ENCODE measurements around the gene IPO11. TPM values are rescaled to one million over a fixed set of nuclear protein-coding genes. Genes with fewer than 3 reads are reported as not detected.

Gene IPO11
- total RNA-seq, 3 donors from 2014 or later: 31.5 to 34.7 (median 33.1) TPM

DNA sequence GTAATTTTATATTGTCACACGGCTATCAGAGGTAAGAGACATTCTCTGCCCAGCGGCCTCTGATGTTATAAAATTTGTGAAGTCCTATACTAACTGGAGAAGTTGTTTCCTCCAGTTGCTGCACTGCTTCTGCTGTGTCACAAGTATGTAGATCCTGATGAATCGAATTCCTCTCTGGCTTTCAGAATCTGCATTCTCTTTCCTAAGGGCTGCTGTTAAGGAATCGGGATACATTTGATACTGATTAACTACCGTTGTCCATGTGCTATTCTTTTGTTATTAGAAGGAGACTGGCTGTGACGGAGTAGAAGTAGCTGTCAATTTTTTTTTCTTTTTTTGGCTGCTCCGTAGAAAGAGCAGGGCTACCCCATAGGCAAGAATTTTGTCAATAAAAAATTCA lies 84.3 kb downstream of the IPO11 start:
- no peak overlapping the region for H3K4me3 ChIP-seq
- no peak for DNase-seq (ENCODE audit: low spot score in 2 of 2)
- H3K4me1 ChIP-seq: no peaks in the 10 kb centered on the region
- TF ChIP-seq POLR2AphosphoS5 (IDR thresholded peaks at IDR 0.05): no peak
- TF ChIP-seq POLR2A (IDR thresholded peaks at IDR 0.05): no peak
- TF ChIP-seq, protein P1, sequence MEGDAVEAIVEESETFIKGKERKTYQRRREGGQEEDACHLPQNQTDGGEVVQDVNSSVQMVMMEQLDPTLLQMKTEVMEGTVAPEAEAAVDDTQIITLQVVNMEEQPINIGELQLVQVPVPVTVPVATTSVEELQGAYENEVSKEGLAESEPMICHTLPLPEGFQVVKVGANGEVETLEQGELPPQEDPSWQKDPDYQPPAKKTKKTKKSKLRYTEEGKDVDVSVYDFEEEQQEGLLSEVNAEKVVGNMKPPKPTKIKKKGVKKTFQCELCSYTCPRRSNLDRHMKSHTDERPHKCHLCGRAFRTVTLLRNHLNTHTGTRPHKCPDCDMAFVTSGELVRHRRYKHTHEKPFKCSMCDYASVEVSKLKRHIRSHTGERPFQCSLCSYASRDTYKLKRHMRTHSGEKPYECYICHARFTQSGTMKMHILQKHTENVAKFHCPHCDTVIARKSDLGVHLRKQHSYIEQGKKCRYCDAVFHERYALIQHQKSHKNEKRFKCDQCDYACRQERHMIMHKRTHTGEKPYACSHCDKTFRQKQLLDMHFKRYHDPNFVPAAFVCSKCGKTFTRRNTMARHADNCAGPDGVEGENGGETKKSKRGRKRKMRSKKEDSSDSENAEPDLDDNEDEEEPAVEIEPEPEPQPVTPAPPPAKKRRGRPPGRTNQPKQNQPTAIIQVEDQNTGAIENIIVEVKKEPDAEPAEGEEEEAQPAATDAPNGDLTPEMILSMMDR (IDR thresholded peaks at IDR 0.05): no peak
- intact Hi-C loops (cut with DNase I; ENCODE audit: low total_unique reads): no loop called here
- no peaks in the 10 kb centered on the region for H3K27me3 ChIP-seq
- H3K36me3 ChIP-seq: no peaks in the 10 kb centered on the region
- no peaks in the 10 kb centered on the region for H3K9me3 ChIP-seq
- no peak overlapping the region for H3K27ac ChIP-seq

DNA sequence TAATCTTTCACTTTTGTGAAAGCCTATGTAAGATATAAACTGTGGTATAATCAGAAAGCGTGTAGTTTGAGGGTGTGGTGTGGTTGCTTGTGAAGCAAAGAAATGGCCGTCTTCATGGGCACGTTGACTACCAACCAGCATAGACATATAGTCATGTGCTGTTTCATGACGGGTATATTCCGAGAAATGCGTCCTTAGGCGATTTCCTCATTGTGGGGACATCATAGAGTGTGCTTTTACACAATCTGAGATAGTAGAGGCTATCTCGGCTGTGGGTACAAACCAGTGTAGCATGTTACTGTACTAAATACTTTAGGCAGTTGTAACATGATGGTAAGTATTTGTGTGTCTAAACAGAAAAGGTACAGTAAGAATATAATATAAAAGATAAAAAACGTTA lies 86.4 kb downstream of the IPO11 start:
- Histone ChIP-seq H3K27ac (no peak overlapping the region), H3K27me3 (no peaks in the 10 kb centered on the region), H3K36me3 (no peaks in the 10 kb centered on the region), H3K9me3 (no peaks in the 10 kb centered on the region), H3K4me1 (no peaks in the 10 kb centered on the region), H3K4me3 (no peak overlapping the region)
- intact Hi-C loops (cut with DNase I; ENCODE audit: low total_unique reads): no loop called here
- DNase-seq (ENCODE audit: low spot score in 2 of 2): no peak
- no peak for TF ChIP-seq POLR2AphosphoS5 (IDR thresholded peaks at IDR 0.05)
- no peak for TF ChIP-seq POLR2A (IDR thresholded peaks at IDR 0.05)
- TF ChIP-seq, protein P1 (IDR thresholded peaks at IDR 0.05): no peak

DNA sequence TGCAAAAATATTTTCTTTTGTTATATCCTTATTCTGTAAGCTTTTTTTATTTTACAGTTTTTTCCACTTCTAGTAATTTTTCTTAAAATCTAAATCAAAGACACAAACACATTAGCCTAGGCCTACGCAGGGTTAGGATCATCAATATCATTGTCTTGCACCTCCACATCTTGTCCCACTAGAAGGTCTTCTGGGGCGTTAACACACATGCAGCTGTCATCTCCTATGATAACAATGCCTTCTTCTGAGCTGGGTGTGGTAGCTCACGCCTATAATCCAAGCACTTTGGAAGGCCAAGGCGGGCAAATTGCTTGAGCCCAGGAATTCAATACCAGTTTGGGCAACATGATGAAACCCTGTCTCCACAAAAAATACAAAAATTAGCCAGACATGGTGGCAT lies 87.2 kb downstream of the IPO11 start:
- no peak overlapping the region for H3K4me3 ChIP-seq
- intact Hi-C loops (cut with DNase I; ENCODE audit: low total_unique reads): no loop called here
- TF ChIP-seq POLR2AphosphoS5 (IDR thresholded peaks at IDR 0.05) (no peak), POLR2A (IDR thresholded peaks at IDR 0.05) (no peak)
- TF ChIP-seq, protein P1 (IDR thresholded peaks at IDR 0.05): no peak
- H3K9me3 ChIP-seq: no peaks in the 10 kb centered on the region
- no peaks in the 10 kb centered on the region for H3K27me3 ChIP-seq
- no peak overlapping the region for H3K27ac ChIP-seq
- DNase-seq (ENCODE audit: low spot score in 2 of 2): no peak
- H3K36me3 ChIP-seq: no peaks in the 10 kb centered on the region
- H3K4me1 ChIP-seq: no peaks in the 10 kb centered on the region

DNA sequence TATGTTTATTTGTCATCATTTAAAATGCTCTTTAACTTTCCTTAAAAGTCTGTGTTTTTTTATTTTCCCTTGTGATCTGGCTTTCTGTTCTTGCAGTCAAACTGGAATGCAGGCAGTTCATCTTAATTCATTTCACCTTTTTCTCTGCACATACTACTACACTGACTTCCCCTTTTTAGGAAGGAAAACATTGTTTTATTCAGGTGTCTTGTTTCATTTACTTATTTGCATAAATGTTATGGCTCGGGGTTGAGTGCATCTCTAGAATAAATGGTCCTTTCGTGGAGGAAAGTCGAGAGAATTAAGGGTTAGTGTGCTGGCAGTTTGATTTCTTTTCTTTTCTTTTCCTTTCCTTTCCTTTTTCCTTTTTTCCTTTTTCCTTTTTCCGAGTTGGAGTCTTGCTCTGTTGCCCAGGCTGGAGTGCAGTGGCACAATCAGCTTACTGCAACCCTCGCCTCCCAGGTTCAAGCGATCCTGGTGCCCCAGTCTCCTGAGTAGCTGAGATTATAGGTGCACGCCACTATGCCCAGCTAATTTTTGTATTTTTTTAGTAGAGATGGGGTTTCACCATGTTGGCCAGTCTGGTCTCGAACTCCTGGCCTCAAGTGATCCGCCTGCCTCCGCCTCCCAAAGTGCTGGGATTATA lies 90.0 kb downstream of the IPO11 start:
- no peaks in the 10 kb centered on the region for H3K9me3 ChIP-seq
- peaks cover 8% of the 10 kb centered on the region for H3K36me3 ChIP-seq
- no peaks in the 10 kb centered on the region for H3K27me3 ChIP-seq
- intact Hi-C loops (cut with DNase I; ENCODE audit: low total_unique reads): no loop called here
- H3K4me3 ChIP-seq: no peak overlapping the region
- no peak for DNase-seq (ENCODE audit: low spot score in 2 of 2)
- H3K27ac ChIP-seq: no peak overlapping the region
- H3K4me1 ChIP-seq: no peaks in the 10 kb centered on the region
- TF ChIP-seq, protein P1 (IDR thresholded peaks at IDR 0.05): no peak
- TF ChIP-seq POLR2A (IDR thresholded peaks at IDR 0.05) (no peak), POLR2AphosphoS5 (IDR thresholded peaks at IDR 0.05) (no peak)

DNA sequence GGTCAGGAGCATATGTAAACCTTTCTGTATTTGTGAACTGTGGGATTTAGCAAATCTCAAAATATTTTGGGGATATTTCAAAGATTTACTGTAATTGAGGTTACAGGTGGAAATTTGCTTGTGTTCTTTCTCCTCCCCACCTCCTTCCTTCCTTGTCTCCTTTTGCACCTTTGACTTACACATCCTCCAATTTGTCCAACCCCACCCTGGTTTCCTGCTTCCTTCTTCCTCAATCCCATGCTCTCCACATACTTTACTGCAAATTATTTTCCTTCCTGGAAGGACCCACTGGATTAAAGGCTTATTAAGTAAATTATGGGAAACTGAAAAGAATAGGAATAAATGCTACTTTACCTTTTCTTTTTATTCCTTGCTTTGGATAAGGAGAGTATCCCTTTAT lies 91.6 kb downstream of the IPO11 start:
- peaks cover 11% of the 10 kb centered on the region for H3K36me3 ChIP-seq
- H3K27me3 ChIP-seq: no peaks in the 10 kb centered on the region
- intact Hi-C loops (cut with DNase I; ENCODE audit: low total_unique reads): no loop called here

More for the DNA sequence above, 91.6 kb downstream of the IPO11 start:
- Histone ChIP-seq H3K4me3 (no peak overlapping the region), H3K27ac (no peak overlapping the region), H3K4me1 (no peaks in the 10 kb centered on the region), H3K9me3 (no peaks in the 10 kb centered on the region)
- TF ChIP-seq POLR2A (IDR thresholded peaks at IDR 0.05) (no peak), POLR2AphosphoS5 (IDR thresholded peaks at IDR 0.05) (no peak)
- TF ChIP-seq, protein P1 (IDR thresholded peaks at IDR 0.05): no peak
- no peak for DNase-seq (ENCODE audit: low spot score in 2 of 2)
